Astrocyte (in vitro differentiated cells and primary cell): Measurements from ENCODE around the gene WDR35.

Source experiments
- CTCF ChIP-seq: IDR thresholded peaks from 2 replicates; pipeline ENCODE4 v1.5.1; 2011; ENCODE audit warnings: low read depth, mild to moderate bottlenecking, inconsistent platforms, low read length, moderate library complexity; ENCODE audit not compliant: insufficient read depth
- EZH2 ChIP-seq: IDR thresholded peaks from 2 replicates; pipeline ENCODE4 v1.6.1; 2012; ENCODE audit warnings: mild to moderate bottlenecking, low read length, inconsistent platforms; ENCODE audit not compliant: insufficient read depth

- no peak for TF ChIP-seq CTCF
- no peak for TF ChIP-seq EZH2
These were observed 115.2 kb downstream of the WDR35 start for GRCh38 chr2:19874726-19875125.
